GM23338 (cell line): ENCODE data around the gene REEP6. TPM values are rescaled to one million over a fixed set of nuclear protein-coding genes. Genes with fewer than 3 reads are reported as not detected.

Experiments used
- ATAC-seq: fragments of 200-7000 bp; cut with Tn5 transposase; 3 replicates; pipeline ENCODE4 v1.9.1; 2020
- DNase-seq: peaks from one replicate; pipeline ENCODE4 v3.0.0-alpha.2; 2015; ENCODE audit warnings: low spot score
- H2AFZ ChIP-seq: fragments of 200-600 bp; sonication (generic); 2 replicates; pipeline ENCODE4 v1.8.0; 2016; ENCODE audit warnings: antibody characterized with exemption, mild to moderate bottlenecking, moderate library complexity
- H3F3A ChIP-seq: fragments of 200-600 bp; sonication (generic); replicated peaks from 2 replicates; pipeline ENCODE4 v1.8.0; 2017; ENCODE audit warnings: antibody characterized with exemption, mixed run types, low read depth
- H3K27ac ChIP-seq: fragments of 200-600 bp; sonication (generic); 2 replicates; pipeline ENCODE4 v1.6.1; 2016; ENCODE audit warnings: low read depth
- H3K27me3 ChIP-seq: fragments of 200-600 bp; sonication (generic); 2 replicates; pipeline ENCODE4 v1.8.0; 2016; ENCODE audit warnings: mild to moderate bottlenecking, mixed run types, moderate library complexity; ENCODE audit not compliant: insufficient read depth
- H3K36me3 ChIP-seq: fragments of 200-600 bp; sonication (generic); 2 replicates; pipeline ENCODE4 v1.8.0; 2016; ENCODE audit warnings: mild to moderate bottlenecking; ENCODE audit not compliant: insufficient read depth
- H3K4me1 ChIP-seq: fragments of 200-600 bp; sonication (generic); 2 replicates; pipeline ENCODE4 v1.8.0; 2016; ENCODE audit warnings: mild to moderate bottlenecking, moderate library complexity; ENCODE audit not compliant: insufficient read depth
- H3K4me2 ChIP-seq: fragments of 200-600 bp; sonication (generic); 2 replicates; pipeline ENCODE4 v1.7.1; 2017; ENCODE audit warnings: mixed run types
- H3K4me3 ChIP-seq: fragments of 200-600 bp; sonication (generic); 2 replicates; pipeline ENCODE4 v1.6.1; 2016; ENCODE audit warnings: mixed run types
- H3K79me2 ChIP-seq: fragments of 200-600 bp; sonication (generic); replicated peaks from 2 replicates; pipeline ENCODE4 v1.8.0; 2017; ENCODE audit warnings: mild to moderate bottlenecking; ENCODE audit not compliant: insufficient read depth
- H3K9me2 ChIP-seq: fragments of 200-600 bp; sonication (generic); 2 replicates; pipeline ENCODE4 v1.8.0; 2017; ENCODE audit not compliant: insufficient read depth
- H4K20me1 ChIP-seq: fragments of 200-600 bp; sonication (generic); replicated peaks from 2 replicates; pipeline ENCODE4 v1.8.0; 2017; ENCODE audit warnings: mild to moderate bottlenecking; ENCODE audit not compliant: insufficient read depth
- H3K27ac Mint-ChIP-seq: 2 replicates; pipeline ENCODE4 v1.8.0; 2020; ENCODE audit warnings: inconsistent platforms, mild to moderate bottlenecking, moderate library complexity, mixed read lengths
- H3K27me3 Mint-ChIP-seq: 3 replicates; pipeline ENCODE4 v1.8.0; 2022; ENCODE audit warnings: low read depth, mild to moderate bottlenecking, moderate library complexity, mixed read lengths, inconsistent platforms; ENCODE audit not compliant: insufficient read depth, poor library complexity
- H3K36me3 Mint-ChIP-seq: 3 replicates; pipeline ENCODE4 v1.8.0; 2021; ENCODE audit warnings: low read depth, mild to moderate bottlenecking, inconsistent platforms, moderate library complexity, mixed read lengths
- H3K4me1 Mint-ChIP-seq: 3 replicates; pipeline ENCODE4 v1.8.0; 2020; ENCODE audit warnings: mild to moderate bottlenecking, inconsistent platforms, mixed read lengths
- H3K4me3 Mint-ChIP-seq: 3 replicates; pipeline ENCODE4 v1.8.0; 2021; ENCODE audit warnings: moderate library complexity, mild to moderate bottlenecking, inconsistent platforms, mixed read lengths
- H3K9me3 Mint-ChIP-seq: 3 replicates; pipeline ENCODE4 v1.8.0; 2020; ENCODE audit warnings: moderate library complexity, mild to moderate bottlenecking, inconsistent platforms, mixed read lengths
- CTCF ChIP-seq, 2 experiments: fragments of 200-600 bp in 1 of 2; sonication (generic) in 1 of 2; conservative IDR thresholded peaks; 2 replicates each; pipeline versions ENCODE4 v1.5.1 to v1.6.1; 2016 to 2017; ENCODE audit warnings: antibody characterized with exemption in 2 of 2, low read depth in 2 of 2, mild to moderate bottlenecking in 2 of 2, moderate library complexity in 1 of 2
- ETS1 ChIP-seq: IDR thresholded peaks from 2 replicates; pipeline ENCODE4 v1.6.1; 2016; ENCODE audit warnings: antibody characterized with exemption
- POLR2AphosphoS5 ChIP-seq: IDR thresholded peaks from 2 replicates; pipeline ENCODE4 v1.6.1; 2016; ENCODE audit warnings: antibody characterized with exemption, low read depth
- REST ChIP-seq: IDR thresholded peaks from one replicate; pipeline ENCODE4 v1.6.1; 2018; ENCODE audit warnings: antibody characterized with exemption; ENCODE audit not compliant: unreplicated experiment
- STAT1 ChIP-seq: IDR thresholded peaks from one replicate; pipeline ENCODE4 v1.6.1; 2016; ENCODE audit warnings: antibody characterized with exemption; ENCODE audit not compliant: unreplicated experiment
- polyA plus RNA-seq: library from polyadenylated mRNA; unstranded; fragments of >200 nt; fragmentation: Nextera tagmentation; extraction: Ambion mirVana; gene quantifications from 2 replicates; pipeline ENCODE4 v1.2.1, GENCODE V29; 2016
- total RNA-seq: library from RNA; depleted of rRNA; stranded (reverse); fragments of >200 nt; shearing (Covaris generic); gene quantifications from 2 replicates; pipeline ENCODE4 v1.2.3, GENCODE V29; 2014

REEP6 gene
- total and polyA plus RNA-seq, 2 experiments from 2014 or later = 15.2 to 20.0 TPM

- peak overlapping the region; percentile 50; the same call in 2 of the 3 replicates for H3K4me3 Mint-ChIP-seq
- peaks cover 13% of the 10 kb centered on the region; the same call in 1 of the 2 replicates for H3F3A ChIP-seq
- peaks cover 7% of the 10 kb centered on the region for H3K36me3 Mint-ChIP-seq
- TF ChIP-seq CTCF (conservative IDR thresholded peaks at IDR 0.05; ENCODE audit: low read depth in 2 of 2) = no peak
- no peak for TF ChIP-seq ETS1
- peak; percentile 88 for TF ChIP-seq POLR2AphosphoS5
- no peak for TF ChIP-seq STAT1
- TF ChIP-seq REST = no peak
- H3K36me3 ChIP-seq = no peaks in the 10 kb centered on the region
- H3K27ac ChIP-seq = no peak overlapping the region
- H3K27me3 Mint-ChIP-seq = peaks cover 31% of the 10 kb centered on the region
- DNase-seq = peak; percentile 100
- no peak overlapping the region for H3K27ac Mint-ChIP-seq
- H3K4me3 ChIP-seq = peak overlapping the region; percentile 58
- peaks cover 24% of the 10 kb centered on the region for H3K4me1 Mint-ChIP-seq
- no peaks in the 10 kb centered on the region for H3K9me2 ChIP-seq
- H3K4me1 ChIP-seq = peaks cover 13% of the 10 kb centered on the region; the same call in 1 of the 2 replicates
- H4K20me1 ChIP-seq = peaks cover 4% of the 10 kb centered on the region; the same call in 1 of the 2 replicates
- peaks cover 6% of the 10 kb centered on the region for H3K27me3 ChIP-seq
- H3K79me2 ChIP-seq = 0 out of 2 replicates have a peak, but pooled peaks cover 3% of the 10 kb centered on the region
- peak; percentile 69 for ATAC-seq
- H3K9me3 Mint-ChIP-seq = no peaks in the 10 kb centered on the region
- H3K4me2 ChIP-seq = peak overlapping the region; percentile 78
- peak overlapping the region; percentile 59; the same call in 1 of the 2 replicates for H2AFZ ChIP-seq
Measured at GRCh38 chr19:1455336-1456120, 35.5 kb upstream of the REEP6 start.
